Frontal cortex (tissue), 4 donors: ENCODE measurements around the gene MRI1. TPM values are rescaled to one million over a fixed set of nuclear protein-coding genes. Genes with fewer than 3 reads are reported as not detected.
A peak's percentile ranks its signal among the peaks of the same experiment; 100 is the strongest.
"Not testable (repeated sequence)": the region's sequence is repeated elsewhere in the genome, so short reads cannot be mapped to it uniquely, and the experiment has no call there.

ENCODE experiments used
- DNase-seq, 2 donors: peaks; one replicate each; pipeline ENCODE4 v3.0.0; 2012; ENCODE audit warnings: low spot score in 2 of 2
- FAIRE-seq: peaks from 2 replicates; lab custom pipeline; 2012; peaks lifted over from hg19 to GRCh38; lab: Jason Lieb, UNC
- total RNA-seq: library from RNA; depleted of rRNA; stranded (reverse); fragments of >200 nt; gene quantifications from one replicate; pipeline ENCODE4 v1.2.3, GENCODE V29; 2014
- donor health status: control.
- donor health status: control.
- donor health status: control.

MRI1 gene
- total RNA-seq, 1 donor from 2014 or later, result 15.9 TPM

GRCh38 chr19:13784731-13785452, 20.6 kb downstream of the MRI1 start:
- FAIRE-seq (no peak), DNase-seq (no peak)

GRCh38 chr19:13788991-13789390, 24.7 kb downstream of the MRI1 start:
- no peak for FAIRE-seq
- no peak for DNase-seq

- FAIRE-seq (no peak), DNase-seq (no peak)
Measured at GRCh38 chr19:13790354-13790753, 26.0 kb downstream of the MRI1 start.

GRCh38 chr19:13793317-13793716, 29.0 kb downstream of the MRI1 start:
- not testable (repeated sequence) for FAIRE-seq, DNase-seq

GRCh38 chr19:13794398-13794756, 30.1 kb downstream of the MRI1 start:
- no peak for FAIRE-seq

GRCh38 chr19:13794757-13795589, 30.7 kb downstream of the MRI1 start, which contains the start of gene ZSWIM4:
ZSWIM4 (plus strand) TSS chr19:13795443; CDS start chr19:13795649, 206 bp downstream.
- DNase-seq, result peak; percentile 96 to 97
- no peak for FAIRE-seq

More at GRCh38 chr19:13794398-13794756, 30.1 kb downstream of the MRI1 start:
- DNase-seq, result no peak

GRCh38 chr19:13795595-13796300, 31.4 kb downstream of the MRI1 start:
- DNase-seq (no peak), FAIRE-seq (no peak)

GRCh38 chr19:13796301-13797057, 32.2 kb downstream of the MRI1 start:
- FAIRE-seq, result no peak
- peak in 1 of 2 donors; percentile 67 for DNase-seq

GRCh38 chr19:13797058-13797440, 32.7 kb downstream of the MRI1 start:
- DNase-seq (no peak), FAIRE-seq (no peak)

- FAIRE-seq (no peak), DNase-seq (no peak)
Measured at GRCh38 chr19:13797870-13798269, 33.5 kb downstream of the MRI1 start.

GRCh38 chr19:13799669-13800068, 35.3 kb downstream of the MRI1 start:
- no peak for DNase-seq
- FAIRE-seq, result no peak

- no peak for FAIRE-seq
- no peak for DNase-seq
Measured at GRCh38 chr19:13803038-13803437, 38.7 kb downstream of the MRI1 start.

GRCh38 chr19:13804830-13805683, 40.7 kb downstream of the MRI1 start:
- FAIRE-seq (no peak), DNase-seq (peak in 1 of 2 donors; percentile 65)

- FAIRE-seq, result no peak
- no peak for DNase-seq
Measured at GRCh38 chr19:13806728-13807127, 42.4 kb downstream of the MRI1 start.

- no peak for FAIRE-seq
Measured at GRCh38 chr19:13807421-13808021, 43.2 kb downstream of the MRI1 start.

GRCh38 chr19:13808856-13809255, 44.5 kb downstream of the MRI1 start:
- no peak for DNase-seq
- no peak for FAIRE-seq

More at GRCh38 chr19:13807421-13808021, 43.2 kb downstream of the MRI1 start:
- no peak for DNase-seq

GRCh38 chr19:13812544-13812943, 48.2 kb downstream of the MRI1 start:
- FAIRE-seq, result no peak
- DNase-seq, result no peak

- DNase-seq (no peak), FAIRE-seq (no peak)
Measured at GRCh38 chr19:13813147-13813546, 48.8 kb downstream of the MRI1 start.
